SKM-1 (cell line): ENCODE results near the gene FBXO46.
"Not testable (repeated sequence)": the region's sequence is repeated elsewhere in the genome, so short reads cannot be mapped to it uniquely, and the experiment has no call there.

Experiments used
- DNase-seq: peaks from one replicate; lab custom pipeline; 2025; ENCODE audit not compliant: unreplicated experiment; lab: John Stamatoyannopoulos, UW

Gene FBXO46

GRCh38 chr19:45766296-45766868, 35.7 kb upstream of the FBXO46 start:
- no peak for DNase-seq

DNA sequence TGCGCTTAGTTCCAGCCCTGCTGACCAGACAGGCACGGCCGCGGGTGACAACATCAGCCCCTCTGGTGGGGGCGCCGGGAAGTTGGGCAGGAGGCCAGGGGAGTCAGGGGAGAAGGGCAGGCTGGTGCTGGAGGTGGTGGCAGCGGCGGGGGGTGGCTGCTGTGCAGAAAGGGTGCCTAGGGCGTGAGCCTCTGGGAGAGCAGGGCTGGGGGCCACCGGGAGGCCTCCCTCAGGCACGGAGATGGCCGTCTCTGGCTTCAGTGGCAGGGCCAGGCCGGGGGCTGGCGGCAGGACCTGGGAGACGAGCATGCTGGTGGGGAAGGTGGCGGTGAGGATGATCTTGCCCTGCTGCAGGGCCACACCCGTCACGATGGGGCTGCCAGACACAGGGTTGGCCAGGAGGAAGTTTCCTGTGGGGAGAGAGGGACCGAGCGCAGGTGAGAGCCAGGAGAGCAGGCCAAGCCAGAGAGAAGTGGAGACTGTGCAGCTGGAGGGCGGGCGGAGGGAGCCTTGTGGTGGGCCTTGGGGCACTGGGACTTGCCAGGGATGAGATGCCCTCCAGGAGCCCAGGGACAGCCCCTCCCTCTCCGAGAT, 35.1 kb upstream of the FBXO46 start:
- no peak for DNase-seq

DNA sequence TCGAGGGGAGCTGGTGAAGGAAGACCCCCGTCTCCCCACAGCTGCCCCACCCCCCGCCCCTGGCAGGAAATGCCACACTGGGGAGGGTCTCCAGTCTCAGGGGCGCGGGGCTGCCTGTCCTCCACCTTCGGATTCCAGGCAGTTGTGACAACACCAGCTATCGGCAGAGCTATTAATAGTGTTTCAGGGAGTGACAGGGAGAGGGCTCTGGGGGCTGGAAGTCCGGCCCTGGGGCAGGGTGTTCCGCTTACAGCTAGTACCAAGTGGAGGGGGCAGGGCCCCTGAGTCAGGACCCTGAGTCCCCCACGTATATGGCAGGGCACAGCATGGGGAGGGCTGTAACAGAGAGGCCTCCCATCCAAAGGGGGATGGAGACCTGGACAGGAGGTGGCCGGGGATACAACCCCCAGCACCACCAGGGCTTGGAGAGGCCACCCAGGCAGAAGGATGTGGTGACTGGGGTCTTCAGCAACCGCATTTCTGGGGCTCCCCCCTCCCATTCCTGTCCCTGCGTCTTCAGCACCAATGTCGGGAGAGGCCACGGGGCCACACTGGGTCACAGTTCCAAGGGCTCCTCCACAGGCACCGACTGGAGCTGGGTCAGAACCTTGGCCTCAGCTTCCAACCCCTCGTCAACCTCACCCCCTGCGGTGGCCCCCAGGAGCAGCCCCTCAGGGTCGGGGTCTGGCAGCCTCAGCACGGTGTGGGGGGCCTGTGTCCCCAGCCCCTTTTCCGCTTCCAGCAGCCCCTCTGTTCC, 34.4 kb upstream of the FBXO46 start:
- DNase-seq: no peak

DNA sequence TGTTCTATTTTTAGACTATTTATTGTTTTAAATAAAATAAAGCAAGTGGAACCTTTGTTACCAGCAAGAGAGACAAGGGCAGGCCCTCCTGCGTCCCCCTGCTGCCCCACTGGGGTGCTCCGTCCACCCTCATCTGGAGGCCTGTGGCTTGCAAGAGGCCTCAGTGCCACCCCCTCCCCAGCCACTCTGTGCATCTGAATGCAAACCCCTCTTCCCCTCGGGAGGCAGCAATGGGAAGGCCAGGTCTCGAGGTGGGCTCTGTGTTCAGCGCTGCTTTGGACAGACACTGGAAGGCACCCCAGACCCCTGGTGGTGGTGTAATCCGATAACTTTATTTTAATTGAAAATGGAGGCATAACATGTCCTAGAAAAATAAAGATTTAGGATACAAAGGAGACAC, 33.8 kb upstream of the FBXO46 start:
- no peak for DNase-seq

- no peak for DNase-seq
Measured at GRCh38 chr19:45763691-45764294, 33.1 kb upstream of the FBXO46 start.

DNA sequence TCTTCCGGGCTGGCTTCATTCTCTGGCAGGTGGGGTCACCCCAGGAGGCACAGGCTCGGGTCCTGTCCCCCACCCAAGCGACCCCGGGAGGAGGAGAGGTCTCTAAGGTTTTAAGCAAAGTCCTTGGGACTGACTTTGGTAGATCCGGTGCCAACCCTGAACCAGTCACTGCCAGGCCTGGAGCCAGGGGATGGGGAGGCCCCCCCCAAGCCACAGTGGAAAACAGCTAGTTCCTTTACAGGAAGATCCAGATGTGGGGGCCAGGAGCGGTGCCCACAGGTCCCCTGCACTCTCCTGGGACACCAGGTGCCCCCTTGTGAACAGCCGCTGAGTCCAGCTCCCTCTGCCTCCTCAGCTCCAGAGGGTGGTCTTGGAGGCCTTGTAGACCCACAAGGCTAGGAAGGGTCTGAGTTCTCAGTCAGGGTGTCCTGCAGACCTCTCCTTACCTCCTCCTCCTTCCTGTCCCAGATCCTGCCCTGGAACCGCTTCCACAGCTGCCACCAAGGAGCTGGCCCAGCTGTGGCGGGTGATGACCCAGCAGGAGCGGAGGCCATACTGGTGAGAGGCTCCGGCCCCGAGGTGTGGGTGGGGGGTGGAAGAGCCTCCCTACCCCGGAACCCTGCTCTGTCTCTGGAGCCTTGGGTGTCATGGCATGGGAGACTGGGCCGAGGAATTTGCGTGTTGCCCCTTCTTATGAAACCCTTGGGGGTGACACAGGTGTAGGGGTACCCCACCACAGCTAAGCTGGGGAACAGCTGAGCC, 32.4 kb upstream of the FBXO46 start:
- DNase-seq: no peak

- no peak for DNase-seq
Measured at GRCh38 chr19:45761714-45762113, 31.0 kb upstream of the FBXO46 start.

DNA sequence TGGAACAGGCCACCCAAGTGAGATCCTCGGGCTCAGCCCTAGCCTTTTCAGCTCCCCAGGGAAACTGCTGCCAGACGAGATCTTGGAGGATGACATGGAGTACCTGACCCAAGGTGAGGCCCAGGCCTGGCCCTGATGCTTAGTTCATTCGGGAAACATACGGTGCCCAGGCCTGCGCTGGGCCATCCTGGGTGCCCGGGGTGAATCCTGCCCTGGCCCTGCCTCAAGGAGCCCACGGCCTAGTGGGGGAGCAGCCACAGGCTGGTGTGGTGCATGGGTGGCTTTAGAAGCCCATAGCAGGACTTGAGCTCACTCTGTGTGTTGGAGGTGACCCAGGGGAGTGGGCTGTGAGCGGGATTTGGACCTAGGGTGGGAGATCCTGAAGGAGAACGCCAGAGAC, 28.2 kb upstream of the FBXO46 start:
- DNase-seq: no peak

DNA sequence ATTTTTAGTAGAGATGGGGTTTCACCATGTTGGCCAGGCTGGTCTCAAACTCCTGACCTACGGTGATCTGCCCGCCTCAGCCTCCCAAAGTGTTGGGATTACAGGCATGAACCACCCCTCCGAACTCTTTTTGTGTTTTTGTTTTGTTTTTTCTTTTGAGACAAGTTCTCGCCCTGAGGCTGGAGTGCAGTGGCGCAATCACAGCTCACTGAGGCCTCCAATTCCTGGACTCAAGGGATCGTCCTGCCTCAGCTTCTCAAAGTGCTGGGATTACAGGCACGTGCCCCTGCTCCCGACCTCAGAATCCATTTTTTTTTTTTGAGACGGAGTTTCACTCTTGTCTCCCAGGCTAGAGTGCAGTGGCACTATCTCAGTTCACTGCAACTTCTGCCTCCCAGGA, 27.0 kb upstream of the FBXO46 start:
- DNase-seq: no peak

- DNase-seq: no peak
Measured at GRCh38 chr19:45754323-45754722, 23.6 kb upstream of the FBXO46 start.

DNA sequence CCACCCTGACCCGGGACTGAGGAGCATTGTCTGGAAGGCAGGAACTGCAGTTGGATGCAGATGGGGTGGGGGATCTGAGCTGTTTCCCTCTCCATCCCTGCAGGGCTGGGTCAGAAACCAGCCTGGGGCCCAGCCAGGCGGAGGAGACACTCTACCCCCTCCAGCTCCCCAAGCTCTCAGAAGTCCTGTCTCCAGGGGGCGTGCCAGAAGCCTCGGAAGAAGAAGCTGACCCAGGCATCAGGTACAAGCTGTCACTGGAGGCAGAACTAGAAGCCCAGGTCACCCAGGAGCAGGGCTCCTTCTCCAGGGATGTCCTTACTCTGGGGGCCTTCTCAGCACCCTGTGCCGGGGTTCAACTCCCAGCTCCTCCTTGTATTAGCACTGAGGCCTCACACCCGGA, 22.9 kb upstream of the FBXO46 start:
- no peak for DNase-seq

- no peak for DNase-seq
Measured at GRCh38 chr19:45752639-45753038, 21.9 kb upstream of the FBXO46 start.

- DNase-seq: not testable (repeated sequence)
Measured at GRCh38 chr19:45751483-45751882, 20.8 kb upstream of the FBXO46 start.

GRCh38 chr19:45747513-45747912, 16.8 kb upstream of the FBXO46 start:
- no peak for DNase-seq

- no peak for DNase-seq
Measured at GRCh38 chr19:45746866-45747265, 16.2 kb upstream of the FBXO46 start.

GRCh38 chr19:45745606-45746005, 14.9 kb upstream of the FBXO46 start:
- no peak for DNase-seq

DNA sequence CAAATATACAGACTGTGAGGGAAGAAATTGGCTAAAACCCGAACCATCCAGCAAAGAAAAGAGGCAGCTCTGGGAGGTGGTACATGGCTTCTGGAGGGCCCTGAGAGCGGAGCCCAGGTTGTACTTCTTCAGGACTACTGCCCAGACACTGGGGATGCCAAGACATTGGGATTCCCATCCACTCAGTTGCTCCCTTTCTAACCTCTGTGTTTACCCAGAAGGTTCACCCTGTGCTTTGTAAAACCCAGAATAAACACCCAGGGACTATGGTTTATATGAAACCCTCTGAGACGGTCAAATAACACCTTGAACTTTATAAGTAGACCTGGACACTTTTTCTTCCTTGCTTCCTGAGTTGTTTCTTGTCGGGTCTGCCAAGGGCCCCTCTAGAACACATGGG, 12.3 kb upstream of the FBXO46 start:
- no peak for DNase-seq

GRCh38 chr19:45739498-45740439, 9.1 kb upstream of the FBXO46 start:
- DNase-seq: no peak

GRCh38 chr19:45733160-45733810, 2.6 kb upstream of the FBXO46 start, which contains the start of gene MEIOSIN:
Gene MEIOSIN, plus strand, starts transcription at chr19:45733439. Its CDS starts 1,938 bp downstream, at chr19:45735377.
- no peak for DNase-seq
